GM12878 (cell line): ENCODE measurements around the gene SEZ6L2.
"Not testable (repeated sequence)": the region's sequence is repeated elsewhere in the genome, so short reads cannot be mapped to it uniquely, and the experiment has no call there.

ENCODE experiments used
- CTCF ChIP-seq, 3 experiments: IDR thresholded peaks in 2 of 3; conservative IDR thresholded peaks in 1 of 3; 2 replicates each; pipeline ENCODE4 v1.5.1; 2011; ENCODE audit warnings: low read depth in 3 of 3, low read length in 3 of 3, mild to moderate bottlenecking in 3 of 3, control low read depth in 2 of 3, moderate library complexity in 2 of 3, inconsistent platforms in 1 of 3, mixed read lengths in 1 of 3; ENCODE audit not compliant: control insufficient read depth in 2 of 3, insufficient read depth in 1 of 3; ENCODE audit errors: extremely low read depth in 1 of 3
- EZH2 ChIP-seq: IDR thresholded peaks from 2 replicates; pipeline ENCODE4 v1.6.1; 2012; ENCODE audit warnings: low read depth, mild to moderate bottlenecking, control low read depth, inconsistent platforms, low read length, borderline replicate concordance; ENCODE audit not compliant: control insufficient read depth
- POLR2A ChIP-seq: IDR thresholded peaks from 2 replicates; pipeline ENCODE4 v1.6.1; 2011; ENCODE audit warnings: low read depth, mild to moderate bottlenecking, low read length
- POLR2AphosphoS5 ChIP-seq: IDR thresholded peaks from 2 replicates; pipeline ENCODE4 v1.6.1; 2011; ENCODE audit warnings: mild to moderate bottlenecking, low read length, inconsistent platforms
- POU2F2 ChIP-seq: IDR thresholded peaks from 3 replicates; pipeline ENCODE4 v1.6.1; 2011; ENCODE audit warnings: low read depth, mild to moderate bottlenecking, low read length, borderline replicate concordance
- SREBF2 ChIP-seq: IDR thresholded peaks from 2 replicates; pipeline ENCODE4 v1.6.1; 2012; ENCODE audit warnings: mild to moderate bottlenecking, low read length

DNA sequence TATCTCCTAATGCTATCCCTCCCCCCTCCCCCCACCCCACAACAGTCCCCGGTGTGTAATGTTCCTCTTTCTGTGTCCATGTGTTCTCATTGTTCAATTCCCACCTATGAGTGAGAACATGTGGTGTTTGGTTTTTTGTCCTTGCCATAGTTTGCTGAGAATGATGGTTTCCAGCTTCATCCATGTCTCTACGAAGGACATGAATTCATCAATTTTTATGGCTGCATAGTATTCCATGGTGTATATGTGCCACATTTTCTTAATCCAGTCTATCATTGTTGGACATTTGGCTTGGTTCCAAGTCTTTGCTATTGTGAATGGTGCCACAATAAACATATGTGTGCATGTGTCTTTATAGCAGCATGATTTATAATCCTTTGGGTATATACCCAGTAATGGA is 32.4 kb upstream of the SEZ6L2 start:
- TF ChIP-seq EZH2; POU2F2; SREBF2; POLR2A; POLR2AphosphoS5; CTCF (IDR thresholded peaks at IDR 0.05 in 2 of 3, conservative IDR thresholded peaks at IDR 0.05 in 1 of 3; ENCODE audit: control insufficient read depth in 2 of 3, extremely low read depth in 1 of 3, insufficient read depth in 1 of 3, low read depth in 3 of 3, low read length in 3 of 3): not testable (repeated sequence)
